MG63 (cell line): ENCODE data around the gene DAPK1. TPM values are rescaled to one million over a fixed set of nuclear protein-coding genes. Genes with fewer than 3 reads are reported as not detected.

Source experiments
- DNase-seq: peaks from one replicate; pipeline ENCODE4 v3.0.0-alpha.2; 2020
- H3K27me3 ChIP-seq: fragments of 250-450 bp; sonication (Bioruptor Pico); 2 replicates; pipeline ENCODE4 v1.5.1; 2020; ENCODE audit warnings: mild to moderate bottlenecking, moderate library complexity
- H3K36me3 ChIP-seq: fragments of 250-450 bp; sonication (Bioruptor Pico); 2 replicates; pipeline ENCODE4 v1.5.1; 2020; ENCODE audit warnings: mild to moderate bottlenecking, moderate library complexity
- H3K4me3 ChIP-seq: fragments of 250-450 bp; sonication (Bioruptor Pico); 2 replicates; pipeline ENCODE4 v1.5.1; 2020; ENCODE audit warnings: mild to moderate bottlenecking, moderate library complexity
- H3K9me3 ChIP-seq: fragments of 250-450 bp; sonication (Bioruptor Pico); 2 replicates; pipeline ENCODE4 v1.5.1; 2020; ENCODE audit warnings: mild to moderate bottlenecking, moderate library complexity
- total RNA-seq: library from RNA; depleted of rRNA; stranded (reverse); fragments of >200 nt; shearing (Covaris generic); gene quantifications from 2 replicates; pipeline ENCODE4 v1.2.3, GENCODE V29; 2014; ENCODE audit warnings: low replicate concordance

DAPK1 gene
- total RNA-seq, 1 experiment from 2014 or later = 36.4 TPM

- Histone ChIP-seq H3K9me3 (no peaks in the 10 kb centered on the region), H3K27me3 (no peaks in the 10 kb centered on the region), H3K36me3 (peaks cover 82% of the 10 kb centered on the region), H3K4me3 (no peak overlapping the region)
- DNase-seq = no peak
Measured at GRCh38 chr9:87701931-87702421, 204.3 kb downstream of the DAPK1 start.

- Histone ChIP-seq H3K36me3 (peaks cover 81% of the 10 kb centered on the region), H3K27me3 (no peaks in the 10 kb centered on the region), H3K4me3 (no peak overlapping the region), H3K9me3 (no peaks in the 10 kb centered on the region)
- no peak for DNase-seq
Measured at GRCh38 chr9:87702921-87703320, 205.3 kb downstream of the DAPK1 start.

- no peak for DNase-seq
Measured at GRCh38 chr9:87703636-87704276, 206.1 kb downstream of the DAPK1 start.

GRCh38 chr9:87704342-87704741 is 206.7 kb downstream of the DAPK1 start:
- Histone ChIP-seq H3K36me3 (peaks cover 81% of the 10 kb centered on the region), H3K9me3 (no peaks in the 10 kb centered on the region), H3K27me3 (no peaks in the 10 kb centered on the region), H3K4me3 (no peak overlapping the region)
- no peak for DNase-seq

More at GRCh38 chr9:87703636-87704276, 206.1 kb downstream of the DAPK1 start:
- peaks cover 81% of the 10 kb centered on the region for H3K36me3 ChIP-seq
- no peak overlapping the region for H3K4me3 ChIP-seq
- no peaks in the 10 kb centered on the region for H3K9me3 ChIP-seq
- no peaks in the 10 kb centered on the region for H3K27me3 ChIP-seq

- no peak overlapping the region for H3K4me3 ChIP-seq
- peaks cover 68% of the 10 kb centered on the region for H3K36me3 ChIP-seq
- DNase-seq = no peak
- H3K9me3 ChIP-seq = no peaks in the 10 kb centered on the region
- no peaks in the 10 kb centered on the region for H3K27me3 ChIP-seq
Measured at GRCh38 chr9:87706066-87706739, 208.5 kb downstream of the DAPK1 start.

- H3K36me3 ChIP-seq = peaks cover 58% of the 10 kb centered on the region
- H3K9me3 ChIP-seq = no peaks in the 10 kb centered on the region
- no peak for DNase-seq
- no peaks in the 10 kb centered on the region for H3K27me3 ChIP-seq
- no peak overlapping the region for H3K4me3 ChIP-seq
Measured at GRCh38 chr9:87707805-87708506, 210.3 kb downstream of the DAPK1 start.

GRCh38 chr9:87708546-87708945 is 210.9 kb downstream of the DAPK1 start:
- no peaks in the 10 kb centered on the region for H3K27me3 ChIP-seq
- DNase-seq = no peak
- peaks cover 52% of the 10 kb centered on the region for H3K36me3 ChIP-seq
- H3K4me3 ChIP-seq = no peak overlapping the region
- H3K9me3 ChIP-seq = no peaks in the 10 kb centered on the region

- Histone ChIP-seq H3K27me3 (no peaks in the 10 kb centered on the region), H3K4me3 (no peak overlapping the region), H3K36me3 (peaks cover 46% of the 10 kb centered on the region), H3K9me3 (no peaks in the 10 kb centered on the region)
- DNase-seq = no peak
Measured at GRCh38 chr9:87708986-87709728, 211.5 kb downstream of the DAPK1 start.

- no peaks in the 10 kb centered on the region for H3K9me3 ChIP-seq
- H3K27me3 ChIP-seq = no peaks in the 10 kb centered on the region
- no peak for DNase-seq
- H3K36me3 ChIP-seq = peaks cover 38% of the 10 kb centered on the region
- H3K4me3 ChIP-seq = no peak overlapping the region
Measured at GRCh38 chr9:87710443-87710842, 212.8 kb downstream of the DAPK1 start.

GRCh38 chr9:87711857-87712800 is 214.5 kb downstream of the DAPK1 start:
- no peaks in the 10 kb centered on the region for H3K27me3 ChIP-seq
- H3K9me3 ChIP-seq = no peaks in the 10 kb centered on the region
- DNase-seq = peak; percentile 82
- H3K36me3 ChIP-seq = peaks cover 25% of the 10 kb centered on the region
- no peak overlapping the region for H3K4me3 ChIP-seq

GRCh38 chr9:87712801-87713277 is 215.2 kb downstream of the DAPK1 start:
- DNase-seq = no peak

GRCh38 chr9:87713278-87713987 is 215.8 kb downstream of the DAPK1 start:
- peak; percentile 89 for DNase-seq
- Histone ChIP-seq H3K9me3 (no peaks in the 10 kb centered on the region), H3K4me3 (peak overlapping the region; percentile 28), H3K27me3 (no peaks in the 10 kb centered on the region), H3K36me3 (peaks cover 15% of the 10 kb centered on the region)

More at GRCh38 chr9:87712801-87713277, 215.2 kb downstream of the DAPK1 start:
- no peaks in the 10 kb centered on the region for H3K27me3 ChIP-seq
- H3K36me3 ChIP-seq = peaks cover 19% of the 10 kb centered on the region
- H3K4me3 ChIP-seq = no peak overlapping the region
- H3K9me3 ChIP-seq = no peaks in the 10 kb centered on the region

GRCh38 chr9:87713988-87714330 is 216.3 kb downstream of the DAPK1 start:
- Histone ChIP-seq H3K9me3 (no peaks in the 10 kb centered on the region), H3K4me3 (peak overlapping the region; percentile 28), H3K36me3 (peaks cover 10% of the 10 kb centered on the region), H3K27me3 (no peaks in the 10 kb centered on the region)
- DNase-seq = no peak

GRCh38 chr9:87714819-87715218 is 217.2 kb downstream of the DAPK1 start:
- peak; percentile 49 for DNase-seq
- Histone ChIP-seq H3K9me3 (no peaks in the 10 kb centered on the region), H3K4me3 (no peak overlapping the region), H3K36me3 (peaks cover 3% of the 10 kb centered on the region), H3K27me3 (no peaks in the 10 kb centered on the region)

GRCh38 chr9:87716141-87716540 is 218.5 kb downstream of the DAPK1 start:
- no peaks in the 10 kb centered on the region for H3K9me3 ChIP-seq
- H3K27me3 ChIP-seq = no peaks in the 10 kb centered on the region
- no peak overlapping the region for H3K4me3 ChIP-seq
- H3K36me3 ChIP-seq = no peaks in the 10 kb centered on the region
- DNase-seq = no peak
